ENCODE measurements around the gene ZDHHC11B.
"Not testable (repeated sequence)": the region's sequence is repeated elsewhere in the genome, so short reads cannot be mapped to it uniquely, and the experiment has no call there.

Gene ZDHHC11B

DNA sequence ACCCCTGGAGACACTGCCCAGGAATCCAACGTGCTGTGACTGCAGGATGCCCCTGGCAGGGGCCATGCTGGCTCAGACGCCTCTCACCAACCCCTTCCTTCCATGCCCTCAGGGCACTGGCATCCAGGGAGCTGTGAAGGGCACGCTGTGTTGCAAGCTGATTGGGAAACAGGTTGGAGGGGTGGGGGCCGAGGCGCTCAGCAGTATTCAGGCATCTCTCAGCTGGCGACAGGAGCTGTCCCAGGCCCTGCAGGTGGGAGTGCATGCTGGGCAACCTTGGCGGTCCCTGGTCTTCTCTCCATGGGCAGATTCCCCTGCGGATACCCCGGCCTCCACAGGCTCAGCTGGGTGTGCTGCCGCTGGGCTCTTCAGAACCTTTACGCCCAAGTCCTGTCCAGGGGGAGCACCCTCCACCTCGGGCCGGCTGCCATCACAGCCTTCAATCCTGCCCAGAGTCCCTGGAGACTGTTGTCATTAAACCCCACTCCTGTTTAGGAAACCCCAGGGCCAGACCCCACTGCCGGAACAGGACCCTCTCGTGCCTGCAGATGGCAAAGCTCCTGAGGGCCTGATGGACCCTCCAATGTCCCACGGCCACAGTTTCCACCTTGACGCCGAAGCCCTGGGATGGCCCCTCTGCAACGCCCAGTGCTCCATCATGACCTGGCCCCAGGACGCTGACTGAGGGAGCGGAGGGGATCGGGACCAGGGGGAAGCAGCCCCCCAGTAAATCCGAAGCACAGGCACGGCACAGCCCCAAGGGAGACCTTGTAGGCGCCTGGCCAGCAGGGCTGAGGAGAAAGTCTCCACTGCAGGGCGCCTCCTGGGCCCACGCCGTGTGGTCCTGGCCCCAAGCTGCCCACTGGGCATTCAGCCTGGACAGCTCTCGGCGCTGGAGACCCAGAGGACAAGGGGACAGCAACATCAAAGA is 100.7 kb downstream of the ZDHHC11B start:
- DNase-seq, result no peak

DNA sequence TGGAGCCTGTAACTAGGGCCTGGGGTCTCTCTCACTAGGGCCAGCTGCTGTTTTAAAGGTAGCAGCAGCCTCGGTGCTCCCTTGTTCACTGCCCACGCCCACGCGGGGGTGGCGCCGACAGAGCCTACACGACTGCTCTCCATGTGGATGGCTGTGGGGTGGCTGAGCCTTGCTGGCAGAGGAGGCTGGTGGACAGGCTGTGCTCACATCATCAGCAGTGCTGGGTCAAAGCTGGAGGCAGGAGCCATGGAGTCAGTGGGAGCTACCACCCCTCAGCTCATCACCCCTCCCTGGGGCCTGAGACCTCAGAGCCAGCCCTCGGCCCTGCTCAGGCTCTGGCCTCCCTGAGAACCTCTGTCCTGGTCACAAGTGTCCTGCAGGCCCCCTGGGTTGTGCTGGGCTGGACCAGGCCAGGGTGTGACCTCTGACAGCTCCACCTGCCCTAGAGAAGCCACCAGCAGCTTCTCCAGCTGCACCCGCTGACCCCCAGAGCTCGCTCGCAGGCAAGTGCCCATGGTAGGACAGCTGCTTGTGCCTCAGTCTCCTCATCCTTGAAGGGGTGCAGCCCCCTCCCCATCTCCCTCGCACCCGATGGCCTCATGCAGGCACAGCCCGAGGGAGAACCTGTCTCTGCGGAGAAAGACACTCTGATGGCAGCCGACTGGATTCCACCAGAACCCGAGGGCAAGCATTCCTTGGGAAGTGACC is 101.7 kb downstream of the ZDHHC11B start:
- DNase-seq, result not testable (repeated sequence)

DNA sequence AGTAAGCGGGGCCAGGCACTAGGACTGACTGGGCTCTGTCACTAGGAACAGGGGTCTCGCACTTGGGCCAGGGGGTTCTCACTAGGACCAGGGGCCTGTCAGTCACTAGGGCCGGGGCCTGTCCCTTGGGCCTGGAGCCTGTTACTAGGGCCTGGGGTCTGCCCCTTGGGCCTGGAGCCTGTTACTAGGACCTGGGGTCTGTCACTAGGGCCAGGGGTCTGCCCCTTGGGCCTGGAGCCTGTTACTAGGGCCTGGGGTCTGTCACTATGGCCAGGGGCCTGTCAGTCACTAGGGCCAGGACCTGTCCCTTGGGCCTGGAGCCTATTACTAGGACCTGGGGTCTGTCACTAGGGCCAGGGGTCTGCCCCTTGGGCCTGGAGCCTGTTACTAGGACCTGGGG is 102.3 kb downstream of the ZDHHC11B start:
- not testable (repeated sequence) for DNase-seq

DNA sequence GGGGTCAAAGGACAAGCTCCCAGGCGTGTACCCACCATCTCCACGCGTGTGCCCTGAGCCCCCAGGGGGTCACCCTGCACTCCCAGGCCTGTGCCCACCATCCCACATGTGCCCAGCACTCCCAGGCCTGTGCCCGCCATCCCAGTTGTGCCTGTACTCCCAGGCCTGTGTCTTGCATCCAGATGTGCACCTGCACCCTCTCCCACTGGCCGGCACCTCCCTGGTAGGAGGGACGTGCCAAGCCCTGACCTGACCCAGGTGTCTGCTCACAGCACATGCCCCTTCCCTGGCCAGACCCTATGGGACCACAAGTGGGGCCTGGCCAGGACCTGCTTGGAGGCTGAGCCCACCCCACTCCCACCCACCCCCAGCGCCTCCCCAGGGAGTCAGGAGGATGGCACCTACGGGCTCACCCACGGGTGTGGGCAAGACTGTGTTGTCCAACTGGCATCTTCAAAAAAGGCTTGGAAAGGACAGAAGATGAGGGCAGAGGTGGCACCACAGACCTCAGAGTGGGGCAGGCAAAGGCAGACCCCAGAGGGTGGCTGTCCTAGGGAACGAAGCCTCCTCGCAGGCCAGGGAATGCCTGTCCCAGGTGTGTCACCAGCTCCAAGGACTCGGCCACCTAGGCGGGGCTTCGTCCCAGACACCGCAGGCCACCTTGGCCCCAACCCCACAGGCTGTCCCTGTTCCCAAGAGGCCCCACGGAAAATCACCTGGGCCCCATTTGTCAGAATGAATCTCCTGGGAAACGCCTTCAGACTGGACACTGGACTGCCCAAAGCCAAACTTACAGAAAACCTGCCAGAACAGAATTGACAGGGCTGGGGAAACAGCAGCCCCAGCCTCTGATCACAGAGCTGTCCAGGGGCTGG is 103.0 kb downstream of the ZDHHC11B start:
- DNase-seq, result not testable (repeated sequence)

DNA sequence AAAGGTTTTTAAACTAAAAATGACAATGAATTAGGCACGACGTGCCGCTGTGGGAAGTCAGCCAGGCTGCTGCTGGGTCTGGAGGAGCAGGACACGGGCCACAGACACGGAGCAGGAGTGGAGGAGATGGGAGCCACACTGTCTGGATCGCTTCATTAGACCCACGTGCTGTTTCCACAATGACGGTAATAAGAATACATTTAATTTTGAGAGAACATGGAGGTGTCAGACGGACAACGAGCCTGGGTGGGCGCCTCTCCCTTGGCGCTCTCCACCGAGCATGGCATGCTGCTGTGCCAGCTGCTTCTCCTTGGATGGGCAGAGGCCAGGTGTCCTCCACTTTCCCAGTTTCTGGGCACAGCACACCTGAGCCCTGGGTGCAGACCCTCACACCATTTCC is 103.7 kb downstream of the ZDHHC11B start:
- DNase-seq, result not testable (repeated sequence)

DNA sequence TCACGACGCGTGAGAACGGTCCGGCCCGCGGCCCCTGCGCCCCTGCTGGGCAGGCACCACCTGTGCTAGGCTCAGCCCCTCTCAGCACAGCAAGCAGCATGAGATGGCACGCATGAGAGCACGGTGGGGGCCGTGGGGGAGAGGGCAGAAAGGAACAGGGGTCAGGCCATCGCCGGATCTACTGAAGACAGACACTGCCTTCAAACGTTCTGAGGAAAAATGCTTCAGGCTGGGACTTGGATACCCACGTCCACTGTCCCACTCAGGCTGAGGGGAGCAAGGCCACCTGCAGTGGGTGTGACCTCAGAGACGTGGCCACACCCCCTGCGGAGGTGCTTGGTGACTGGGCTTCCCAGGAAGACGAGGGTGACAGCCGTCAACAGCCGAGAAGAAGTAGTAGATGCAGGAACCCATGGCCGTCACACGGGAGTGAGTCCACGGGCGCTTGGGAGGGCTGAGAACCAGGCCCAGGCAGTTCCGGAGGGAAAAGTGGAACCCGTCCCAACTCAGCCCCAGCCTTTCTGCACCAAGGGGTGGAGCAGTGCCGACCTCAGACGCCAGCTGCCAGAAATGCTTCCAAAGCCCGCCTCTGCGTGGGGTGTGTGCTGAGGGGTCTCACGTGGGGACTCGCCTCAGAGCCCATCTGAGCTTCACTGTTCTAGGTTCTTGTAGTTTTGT is 104.3 kb downstream of the ZDHHC11B start:
- not testable (repeated sequence) for DNase-seq

DNA sequence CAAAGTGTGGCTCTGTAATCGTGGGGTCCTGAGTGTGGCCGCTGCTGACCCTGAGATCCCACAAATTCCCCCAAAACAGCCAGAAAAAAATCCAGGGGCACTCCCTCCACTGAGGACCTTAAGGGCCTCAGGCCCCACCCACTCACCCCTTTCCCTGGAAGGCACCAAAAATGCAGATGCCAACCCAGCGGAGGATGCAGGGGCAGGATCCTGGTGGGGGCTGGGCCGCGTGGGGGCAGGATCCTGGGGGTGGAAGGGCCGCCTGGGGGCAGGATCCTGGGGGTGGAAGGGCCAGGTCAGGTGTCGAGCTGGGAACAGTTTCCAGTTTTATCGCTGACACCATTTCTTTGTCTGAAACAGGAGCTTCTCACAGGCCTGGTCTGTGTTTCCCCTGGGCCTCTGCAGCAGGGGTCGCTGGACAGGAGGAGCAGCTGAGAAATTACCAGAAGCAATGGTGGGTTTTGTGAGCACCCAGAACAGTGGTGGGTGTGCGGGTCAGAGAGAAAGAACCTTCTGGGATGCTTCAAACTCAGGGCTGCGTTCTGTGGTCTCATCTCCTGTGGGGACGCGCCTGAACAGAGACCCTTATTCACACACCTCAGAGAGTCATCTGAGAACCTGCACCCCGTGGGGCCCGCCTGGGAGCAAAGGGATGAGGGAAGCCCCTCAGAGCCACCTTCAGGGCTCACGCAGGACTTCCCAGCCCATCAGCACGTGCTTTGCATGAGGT is 105.2 kb downstream of the ZDHHC11B start:
- DNase-seq, result not testable (repeated sequence)

DNA sequence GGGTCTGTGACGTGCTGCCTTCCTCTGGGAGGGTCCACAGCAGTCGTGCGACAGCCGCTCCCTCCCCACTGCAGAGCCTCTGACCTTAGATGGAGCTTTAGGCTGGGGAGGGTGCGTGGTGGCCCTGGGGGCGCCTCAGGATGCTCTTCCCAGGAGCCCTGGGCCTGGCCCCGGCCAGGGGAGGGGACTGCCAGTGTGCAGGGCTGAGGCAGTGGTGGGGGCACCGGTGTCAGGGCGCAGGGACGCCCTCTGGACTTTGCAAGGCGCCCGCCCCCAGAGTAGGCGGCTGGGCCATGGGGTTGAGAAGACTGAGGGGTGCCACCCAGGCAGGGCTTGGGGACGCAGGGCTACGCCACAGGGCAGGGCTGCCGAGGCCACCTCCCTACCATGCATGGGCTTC is 106.0 kb downstream of the ZDHHC11B start:
- not testable (repeated sequence) for DNase-seq

DNA sequence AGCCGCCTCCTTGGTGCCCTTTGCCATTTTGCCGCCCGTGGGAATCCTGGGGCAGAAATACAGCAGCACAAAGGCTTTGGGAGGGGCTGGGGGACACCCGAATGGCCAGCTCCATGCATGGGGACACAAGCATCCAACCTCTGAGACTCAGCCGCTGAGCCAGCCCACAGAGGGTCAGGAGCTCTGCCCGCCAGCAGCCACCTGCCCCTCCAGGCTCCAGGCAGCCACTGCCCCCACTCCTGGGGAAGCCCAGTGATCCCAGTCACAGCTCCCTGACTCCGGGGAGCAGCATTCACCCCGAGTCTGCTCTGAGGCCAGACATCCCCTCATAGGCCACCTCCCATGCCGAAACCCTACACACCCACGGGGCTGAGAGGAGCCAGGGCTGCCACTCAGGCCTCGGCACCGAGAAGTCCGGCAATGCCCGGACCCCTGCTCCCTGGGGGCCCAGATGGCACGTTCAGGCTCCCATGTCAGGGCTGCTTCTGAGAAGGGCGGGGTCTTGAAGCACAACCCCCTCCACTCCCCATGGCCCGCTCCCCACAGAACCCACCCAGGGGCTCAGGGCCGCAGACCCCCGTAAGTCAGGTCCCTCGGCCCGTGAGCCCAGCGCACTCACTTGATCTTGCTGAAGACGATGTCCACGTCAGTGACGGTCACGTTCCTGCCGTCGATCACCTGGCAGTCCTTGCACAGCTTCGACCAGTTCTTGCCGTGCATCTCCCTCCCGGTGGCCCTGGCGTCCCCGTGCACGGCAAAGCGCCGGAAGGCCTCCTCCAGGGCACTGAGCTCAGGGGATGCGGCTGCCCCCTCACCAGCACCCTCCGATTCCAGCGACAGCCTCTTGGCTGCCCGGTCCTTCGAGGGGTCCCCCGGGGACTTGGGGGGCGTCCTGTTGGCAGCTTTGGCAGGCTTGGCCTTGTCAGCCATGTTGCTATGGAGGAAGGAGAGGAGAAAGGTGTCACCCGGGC is 107.1 kb downstream of the ZDHHC11B start:
- no peak for DNase-seq

DNA sequence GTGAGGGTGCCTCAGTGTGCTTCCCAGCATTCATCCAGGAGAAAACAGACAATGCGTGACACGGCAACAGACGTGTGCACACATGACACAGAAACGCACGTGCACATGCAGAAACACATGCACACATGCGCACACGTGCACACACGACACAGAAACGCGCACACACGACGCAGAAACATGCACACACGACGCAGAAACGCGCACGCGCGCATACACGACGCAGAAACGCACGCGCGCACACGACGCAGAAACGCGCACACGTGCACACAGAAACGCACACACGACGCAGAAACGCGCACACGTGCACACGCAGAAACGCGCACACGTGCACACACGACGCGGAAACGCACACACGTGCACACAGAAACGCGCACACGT is 107.8 kb downstream of the ZDHHC11B start:
- no peak for DNase-seq

DNA sequence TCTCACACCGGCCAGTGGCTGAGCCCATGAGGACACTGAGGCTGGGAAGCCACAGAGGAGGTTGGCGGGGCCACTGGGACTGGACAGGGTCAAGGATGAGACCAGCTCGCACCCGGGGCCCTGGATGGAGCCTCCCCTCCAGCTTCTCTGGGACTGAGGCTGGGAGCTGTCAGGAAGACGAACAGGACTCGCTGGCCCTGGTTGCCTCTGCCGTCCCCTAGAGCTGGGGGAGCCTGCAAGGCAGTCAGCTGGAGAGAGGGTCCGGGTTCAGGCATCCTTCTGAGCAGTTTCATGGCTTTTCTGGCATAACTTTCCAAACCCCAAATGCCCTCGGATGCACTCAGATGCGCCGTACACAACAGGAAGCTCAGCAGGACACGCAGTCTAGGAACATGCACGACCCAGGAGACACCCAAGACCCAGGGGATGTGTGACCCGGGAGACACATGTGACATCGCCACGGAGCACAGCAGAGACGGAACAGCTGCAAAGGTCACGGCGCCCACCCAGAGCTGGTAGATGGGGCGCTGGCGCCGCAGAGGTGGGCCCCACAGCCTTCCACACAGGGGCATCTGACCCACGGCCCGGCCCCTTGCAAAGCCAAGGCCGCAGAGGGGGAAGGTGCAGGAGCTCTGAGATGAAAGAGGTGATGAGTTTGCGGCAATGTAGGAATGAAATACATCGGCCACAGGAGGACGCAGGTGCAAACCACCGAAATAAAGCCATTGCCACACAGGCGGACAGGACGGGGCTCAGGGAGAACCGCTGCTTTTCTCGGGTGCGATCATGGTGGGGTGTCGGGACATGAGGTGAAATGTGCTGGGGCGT is 108.4 kb downstream of the ZDHHC11B start:
- DNase-seq, result no peak

DNA sequence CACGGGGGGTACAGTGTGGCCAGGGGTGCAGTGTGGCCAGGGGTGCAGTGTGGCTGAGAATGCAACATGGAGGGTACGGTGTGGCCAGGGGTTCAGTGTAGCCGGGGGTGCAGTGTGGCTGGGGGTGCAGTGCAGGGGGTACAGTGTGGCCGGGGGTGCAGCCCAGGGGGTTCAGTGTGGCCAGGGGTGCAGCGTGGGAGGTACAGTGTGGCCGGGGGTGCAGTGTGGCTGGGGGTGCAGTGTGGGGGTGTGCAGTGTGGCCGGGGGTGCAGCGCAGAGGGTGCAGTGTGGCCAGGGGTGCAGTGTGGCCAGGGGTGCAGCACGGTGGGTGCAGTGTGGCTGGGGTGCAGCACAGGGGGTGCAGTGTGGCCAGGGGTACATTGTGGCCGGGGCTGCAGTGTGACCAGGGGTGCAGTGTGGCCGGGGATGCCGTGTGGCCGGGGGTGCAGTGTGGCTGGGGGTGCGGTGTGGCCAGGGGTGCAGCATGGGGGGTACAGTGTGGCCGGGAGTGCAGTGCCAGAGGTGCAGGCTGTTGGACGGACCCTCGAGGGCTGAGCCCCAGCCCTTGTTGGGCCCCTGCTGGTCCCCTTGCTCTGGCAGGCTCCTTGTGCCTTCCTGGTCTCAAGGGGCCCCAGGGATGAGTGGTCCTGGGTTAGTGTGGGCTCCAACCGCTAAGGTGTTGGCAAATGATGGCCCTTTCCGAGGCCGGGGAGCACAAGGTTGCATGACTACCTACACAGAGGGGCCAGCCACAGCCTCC is 109.2 kb downstream of the ZDHHC11B start:
- DNase-seq, result no peak

DNA sequence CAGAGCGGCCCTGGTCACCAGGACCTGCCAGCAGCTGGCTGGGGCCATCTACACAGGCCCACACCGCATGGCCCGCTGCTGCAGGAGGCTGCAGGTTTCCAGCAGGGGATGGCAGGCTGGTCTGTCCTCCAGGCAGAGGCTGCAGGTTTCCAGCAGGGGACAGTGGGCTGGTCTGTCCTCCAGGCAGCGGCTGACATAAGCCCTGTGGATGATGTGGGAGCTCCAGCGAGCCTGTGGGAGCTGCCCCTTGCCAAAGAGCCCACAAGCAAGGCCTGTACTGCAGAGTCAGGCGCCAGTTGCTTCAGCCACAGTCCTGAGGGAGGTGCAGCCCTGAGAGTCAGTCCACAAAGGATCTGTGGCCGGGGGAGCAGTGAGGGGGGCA is 109.9 kb downstream of the ZDHHC11B start:
- DNase-seq, result no peak

DNA sequence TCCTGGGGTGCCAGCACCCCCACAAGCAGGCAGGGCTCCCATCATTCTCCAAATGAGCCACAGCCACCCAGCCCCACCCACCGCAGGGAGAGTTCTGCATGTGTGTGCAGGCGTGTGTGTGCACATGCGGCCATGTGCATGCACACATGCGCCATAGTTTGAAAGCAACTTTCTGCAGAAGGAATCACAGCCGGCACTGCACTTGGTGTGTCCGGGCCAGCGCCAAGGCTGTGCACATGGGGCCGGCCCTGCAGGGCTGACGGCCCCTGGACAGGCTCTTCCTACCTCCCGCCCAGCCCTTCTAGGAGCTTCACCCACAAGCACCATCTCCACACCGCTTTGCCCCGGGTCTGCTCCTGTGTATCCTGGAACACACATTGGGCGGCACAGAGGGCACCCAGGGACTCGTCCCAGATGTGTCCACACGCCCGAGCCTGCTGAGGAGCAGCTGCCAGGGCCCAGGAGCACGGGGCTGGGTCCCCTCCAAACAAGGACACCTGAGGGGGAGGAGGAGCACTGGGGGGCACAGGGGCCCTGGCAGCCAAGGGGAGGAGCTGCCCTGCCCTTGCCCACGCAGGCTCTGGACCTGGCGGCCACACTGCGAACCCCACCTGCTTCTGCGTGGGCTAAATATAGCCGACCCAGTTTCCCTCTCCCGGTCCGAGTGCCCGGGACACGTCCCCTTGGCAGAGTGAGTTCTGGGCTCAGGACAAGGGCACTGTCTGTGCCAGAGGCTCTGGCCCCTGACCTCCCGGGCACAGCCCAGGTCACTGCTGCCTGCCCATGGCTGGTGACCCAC is 110.5 kb downstream of the ZDHHC11B start:
- no peak for DNase-seq

DNA sequence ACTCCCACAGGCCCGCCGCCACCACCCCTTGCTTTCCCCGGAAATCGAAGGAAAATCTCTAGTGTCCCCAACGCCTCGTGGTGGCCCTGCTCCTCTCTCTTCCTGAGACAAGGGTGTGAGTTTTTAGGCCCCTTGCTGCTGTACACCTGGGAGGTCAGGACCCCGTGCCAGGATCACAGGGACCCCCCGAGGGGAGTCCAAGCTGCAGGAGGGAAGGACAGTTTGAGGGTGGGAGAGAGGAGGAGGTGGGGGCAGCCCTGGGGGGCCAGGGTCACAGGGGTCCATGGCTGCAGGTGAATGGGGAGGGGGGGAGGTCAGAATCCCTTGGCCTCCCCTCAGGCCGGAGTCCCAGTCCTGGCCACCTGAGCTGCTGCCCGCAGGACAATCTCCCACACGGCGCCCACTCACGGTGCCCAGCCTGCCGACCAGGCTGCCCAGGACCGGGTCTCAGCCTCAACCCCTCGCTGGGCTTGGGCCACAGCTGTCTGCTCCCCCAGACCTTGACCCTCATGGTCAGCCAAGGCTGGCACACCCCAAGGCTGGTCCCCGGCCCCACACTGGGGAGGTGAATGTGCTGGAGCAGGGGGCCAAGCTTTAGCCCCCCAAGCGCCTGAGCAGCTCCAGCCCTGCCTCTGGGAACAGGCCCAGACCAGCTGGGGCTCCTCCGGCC is 111.2 kb downstream of the ZDHHC11B start:
- DNase-seq, result no peak

DNA sequence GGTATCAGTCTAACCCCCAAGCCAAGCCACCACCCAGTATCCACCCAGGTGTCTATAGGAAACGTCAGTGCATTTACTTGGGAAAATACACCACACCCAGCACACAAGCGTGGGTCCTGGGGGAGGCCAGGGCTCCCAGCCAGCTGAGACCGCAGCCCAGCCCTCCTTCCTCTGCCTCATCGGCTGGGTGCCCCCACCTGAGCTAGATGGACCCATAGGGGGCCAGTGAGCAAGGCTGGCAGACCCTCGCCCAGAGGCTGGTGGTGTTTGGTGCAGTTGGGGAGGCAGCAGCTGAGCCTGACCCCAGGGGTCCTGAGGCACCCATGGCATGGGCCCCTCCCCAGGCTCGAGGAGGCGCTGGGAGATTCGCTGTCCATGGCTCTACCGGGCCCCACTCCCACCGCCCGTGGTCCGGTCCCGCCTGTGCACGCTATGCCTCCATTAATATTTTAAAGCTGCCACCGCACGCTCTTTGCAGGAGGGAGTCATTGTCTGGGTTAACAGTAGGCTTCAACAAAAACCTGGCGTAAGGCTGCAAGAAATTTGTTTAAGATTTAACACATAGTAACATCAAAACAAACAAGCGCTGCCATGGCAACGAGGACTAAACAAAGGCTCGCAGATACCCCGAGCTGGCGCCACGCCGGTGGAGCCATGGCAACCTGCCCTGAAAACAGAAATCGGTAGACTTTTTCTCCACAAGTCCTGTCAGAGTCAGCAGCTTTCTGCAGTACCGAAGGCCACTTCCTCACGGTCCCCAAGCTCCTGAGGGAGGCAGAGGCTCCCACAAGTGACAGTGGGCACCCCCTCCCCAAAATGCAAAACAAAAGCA is 112.0 kb downstream of the ZDHHC11B start:
- peak; percentile 69 for DNase-seq

Data from stimulated activated CD4-positive, alpha-beta T cell treated with anti-CD3 and anti-CD28 coated beads, Interleukin-15, amount 100 ng/mL, for 24 hours (primary cell).